Measurements from ENCODE around the gene SPINK8.

DNA sequence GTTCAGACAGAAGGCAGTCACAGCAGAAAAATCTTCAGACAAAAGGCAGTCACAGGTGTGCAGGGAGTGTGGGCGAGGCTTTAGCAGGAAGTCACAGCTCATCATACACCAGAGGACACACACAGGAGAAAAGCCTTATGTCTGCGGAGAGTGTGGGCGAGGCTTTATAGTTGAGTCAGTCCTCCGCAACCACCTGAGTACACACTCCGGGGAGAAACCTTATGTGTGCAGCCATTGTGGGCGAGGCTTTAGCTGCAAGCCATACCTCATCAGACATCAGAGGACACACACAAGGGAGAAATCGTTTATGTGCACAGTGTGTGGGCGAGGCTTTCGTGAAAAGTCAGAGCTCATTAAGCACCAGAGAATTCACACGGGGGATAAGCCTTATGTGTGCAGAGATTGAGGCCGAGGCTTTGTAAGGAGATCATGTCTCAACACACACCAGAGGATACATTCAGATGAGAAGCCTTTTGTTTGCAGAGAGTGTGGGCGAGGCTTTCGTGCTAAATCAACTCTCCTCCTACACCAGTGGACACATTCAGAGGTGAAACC lies 65.0 kb downstream of the SPINK8 start:
- no peak for TF ChIP-seq POLR2AphosphoS5 (IDR thresholded peaks at IDR 0.05)
- no peak for TF ChIP-seq EP300 (IDR thresholded peaks at IDR 0.05)

Data from upper lobe of left lung (tissue), 4 donors.